ENCODE results near the gene HIP1R.

Gene HIP1R

DNA sequence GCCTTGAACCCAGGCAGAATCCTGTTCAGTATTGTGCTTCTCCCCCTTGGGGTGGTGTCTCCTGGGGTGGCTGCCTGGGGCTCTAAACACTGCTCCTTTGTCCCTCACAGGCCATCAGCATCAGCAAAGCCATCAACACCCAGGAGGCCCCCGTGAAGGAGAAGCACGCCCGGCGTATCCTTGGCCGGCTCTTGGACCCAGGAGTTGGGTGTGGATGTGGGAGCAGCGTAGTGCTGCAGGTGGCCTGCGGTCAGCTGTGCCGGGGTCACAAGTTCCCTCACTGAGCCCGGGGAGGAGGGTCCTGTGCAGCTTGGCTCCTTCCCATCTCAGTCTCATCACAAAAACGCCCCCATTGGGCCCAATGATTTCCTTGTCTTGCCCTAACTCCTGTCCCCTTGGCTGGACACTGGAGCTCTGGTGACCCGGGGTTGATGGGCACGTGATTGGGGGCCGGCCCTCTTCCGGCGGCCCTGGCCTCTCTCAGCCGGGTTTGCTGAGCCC, 12.7 kb downstream of the HIP1R start:
- DNase-seq (ENCODE audit: low read depth in 2 of 2), result no peak

DNA sequence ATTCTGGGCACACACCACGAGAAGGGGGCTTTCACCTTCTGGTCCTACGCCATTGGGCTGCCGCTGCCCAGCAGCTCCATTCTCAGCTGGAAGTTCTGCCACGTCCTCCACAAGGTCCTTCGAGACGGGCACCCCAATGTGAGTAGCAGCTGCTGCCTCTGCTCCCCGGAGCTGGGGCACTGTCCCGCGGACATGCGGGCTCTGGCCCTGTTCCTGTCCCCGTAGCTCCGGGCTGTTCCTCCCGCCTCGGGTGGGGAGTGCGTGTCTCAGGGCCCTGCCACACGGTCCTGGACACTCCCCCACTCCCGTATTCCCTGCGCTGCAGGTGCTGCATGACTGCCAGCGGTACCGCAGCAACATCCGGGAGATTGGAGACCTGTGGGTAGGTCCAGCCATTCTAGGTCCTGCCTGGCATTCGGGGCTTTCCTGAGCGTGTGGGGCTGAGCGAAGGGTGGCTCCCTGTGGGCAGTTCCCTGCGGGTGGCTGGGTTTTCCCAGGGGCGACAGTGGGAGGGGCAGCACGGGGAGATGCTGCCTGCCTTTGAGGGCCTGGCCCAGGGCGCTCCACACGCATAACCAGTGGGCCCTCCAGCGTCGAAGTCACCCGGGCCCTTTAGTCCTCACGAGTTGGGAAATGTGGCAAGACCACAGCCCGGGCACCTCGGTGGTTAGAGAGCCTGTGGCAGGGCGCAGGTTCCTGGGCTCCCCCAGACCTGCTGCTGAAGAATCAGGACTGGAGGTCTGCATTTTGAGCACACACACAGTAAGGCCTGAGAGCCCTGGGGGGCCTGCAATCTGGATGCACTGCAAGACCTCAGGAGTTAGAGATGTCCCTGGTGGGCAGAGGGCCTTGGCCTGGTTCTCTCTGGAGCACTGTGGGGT, 13.5 kb downstream of the HIP1R start:
- DNase-seq (ENCODE audit: low read depth in 2 of 2), result no peak

DNA sequence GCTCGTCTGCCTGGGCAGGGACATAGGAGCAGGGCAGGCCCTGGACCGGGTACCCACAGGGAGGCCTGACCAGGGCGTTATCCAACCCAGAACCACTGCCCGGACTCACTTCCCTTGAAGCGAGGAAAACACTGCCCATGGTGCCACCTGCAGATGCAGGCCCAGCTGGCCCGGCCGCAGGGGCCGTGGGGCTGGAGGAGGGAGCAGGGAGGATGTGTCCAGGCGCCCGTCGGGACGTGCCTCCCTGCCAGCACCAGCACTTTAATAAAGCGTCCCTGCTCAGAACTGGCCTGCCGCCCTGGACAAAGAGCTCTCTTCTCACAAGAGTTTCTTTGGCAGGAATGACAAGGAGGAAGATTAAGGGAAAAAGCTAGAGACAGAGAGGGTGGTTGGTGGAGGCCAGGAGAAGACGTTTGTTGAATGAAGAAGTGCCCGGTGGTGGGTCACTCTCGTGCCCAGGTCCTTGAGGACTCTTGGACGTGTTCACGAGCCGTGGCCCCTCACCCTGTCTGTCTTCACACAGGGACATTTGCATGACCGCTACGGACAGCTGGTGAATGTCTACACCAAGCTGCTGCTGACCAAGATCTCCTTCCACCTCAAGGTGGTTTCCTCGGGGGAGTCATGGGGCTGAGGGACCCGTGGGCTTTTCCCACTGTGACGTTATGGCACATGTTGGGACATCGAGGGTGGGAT, 14.2 kb downstream of the HIP1R start:
- DNase-seq (ENCODE audit: low read depth in 2 of 2), result no peak

DNA sequence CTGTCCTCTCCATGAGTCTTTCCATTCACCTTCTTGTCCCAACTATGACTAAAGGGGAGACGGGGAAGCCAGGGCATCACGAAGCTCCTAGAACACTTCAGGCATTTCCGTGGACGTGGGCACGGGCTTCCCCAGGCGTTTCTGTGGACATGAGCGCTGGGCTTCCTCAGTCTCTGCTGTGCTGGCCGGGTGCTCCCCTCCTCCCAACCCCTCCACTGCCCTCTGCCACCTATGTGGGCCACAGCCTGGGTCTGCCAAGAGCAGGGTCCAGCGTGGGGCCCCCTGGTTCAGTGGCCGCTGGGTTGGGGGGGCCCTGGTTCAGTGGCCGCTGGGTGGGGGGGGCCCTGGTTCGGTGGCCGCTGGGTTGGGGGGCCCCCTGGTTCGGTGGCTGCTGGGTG, 14.8 kb downstream of the HIP1R start:
- DNase-seq (ENCODE audit: low read depth in 2 of 2), result no peak

DNA sequence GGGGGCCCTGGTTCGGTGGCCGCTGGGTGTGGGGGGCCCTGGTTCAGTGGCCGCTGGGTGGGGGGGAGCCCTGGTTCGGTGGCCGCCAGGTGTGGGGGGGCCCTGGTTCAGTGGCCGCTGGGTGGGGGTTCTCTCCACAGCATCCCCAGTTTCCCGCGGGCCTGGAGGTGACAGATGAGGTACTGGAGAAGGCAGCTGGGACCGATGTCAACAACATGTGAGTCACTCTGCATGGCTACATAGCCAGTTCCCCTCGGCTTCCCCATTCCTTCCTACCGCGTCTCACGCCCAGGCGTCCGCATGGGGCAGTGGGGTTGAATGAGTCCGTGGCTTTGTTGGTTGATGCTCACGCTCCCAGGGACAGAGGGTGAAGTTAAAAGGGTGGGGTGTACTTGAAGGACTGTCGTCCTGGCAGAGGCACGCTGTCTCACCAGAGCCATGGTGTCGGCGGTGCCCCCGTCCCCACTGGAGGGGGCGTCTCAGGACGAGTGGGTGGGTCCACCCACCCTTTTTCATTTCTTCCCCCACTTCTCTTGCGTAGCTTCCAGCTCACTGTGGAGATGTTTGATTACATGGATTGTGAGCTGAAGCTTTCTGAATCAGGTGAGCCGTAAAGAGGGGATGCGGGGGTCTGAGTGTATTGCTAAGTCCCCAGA, 15.6 kb downstream of the HIP1R start:
- DNase-seq (ENCODE audit: low read depth in 2 of 2), result no peak

DNA sequence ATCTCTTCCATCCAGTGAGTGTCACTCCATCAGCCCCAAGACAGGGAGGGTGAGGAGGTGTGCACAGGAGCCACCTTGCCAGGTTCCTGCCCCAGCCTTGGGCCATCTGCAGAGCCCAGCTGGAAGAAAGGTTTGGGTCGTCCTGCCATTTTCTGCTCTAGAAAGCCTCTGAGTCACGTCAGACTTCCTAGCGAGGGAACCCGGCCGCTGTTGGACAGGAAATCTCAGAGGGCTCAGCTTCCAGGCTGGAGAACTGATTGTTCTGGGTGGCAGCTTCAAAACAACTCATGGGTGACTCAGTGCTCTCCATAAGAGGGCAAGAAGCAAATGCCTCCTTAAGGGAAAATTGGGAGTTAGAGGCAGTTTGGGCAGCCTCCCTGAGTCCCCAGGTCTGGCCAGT, 16.6 kb downstream of the HIP1R start:
- no peak for DNase-seq (ENCODE audit: low read depth in 2 of 2)

DNA sequence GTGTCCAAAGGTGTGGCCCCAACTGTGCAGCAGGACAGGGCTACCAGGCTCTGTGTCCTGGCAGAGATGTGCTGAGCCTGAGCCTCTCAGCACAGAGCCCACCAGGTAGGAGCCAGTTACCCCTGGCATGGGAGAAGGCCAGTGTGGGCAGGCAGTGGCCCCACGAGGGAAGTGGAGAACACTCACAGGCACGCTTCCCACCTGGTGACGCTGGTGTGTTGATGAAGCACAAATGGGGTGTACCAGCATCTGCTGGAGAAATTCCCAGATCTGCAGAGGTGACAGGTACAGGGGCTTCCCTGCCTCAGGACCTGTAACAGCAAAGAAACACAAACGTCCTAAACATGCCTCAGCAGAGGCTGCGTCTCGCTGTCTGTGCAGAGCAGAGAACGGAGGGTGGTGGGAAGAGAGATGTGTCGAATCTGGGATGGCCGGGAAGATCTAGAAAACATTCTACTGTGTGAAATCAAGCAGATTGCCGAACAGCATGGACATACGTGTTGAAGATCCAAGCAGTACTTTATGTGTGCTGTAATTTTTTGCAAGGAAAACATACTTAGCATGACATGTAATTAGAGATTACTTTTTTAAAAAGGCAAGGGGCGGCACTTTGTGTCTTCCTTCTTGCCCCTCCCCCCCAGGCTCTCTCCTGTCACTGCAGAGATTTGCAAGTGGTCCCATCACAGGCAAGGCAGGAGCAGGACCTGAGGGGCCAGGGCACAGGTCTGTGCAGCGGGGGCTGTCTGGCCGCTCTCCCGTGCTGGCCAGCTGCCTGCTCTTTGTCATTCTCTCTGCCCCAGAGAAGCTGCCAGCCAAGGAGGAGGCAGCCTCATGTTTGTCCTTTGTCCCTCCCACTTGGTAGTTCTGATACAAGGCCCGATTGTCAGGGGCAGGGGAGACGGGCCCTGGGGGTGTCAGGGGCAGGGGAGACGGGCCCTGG, 17.3 kb downstream of the HIP1R start:
- DNase-seq (ENCODE audit: low read depth in 2 of 2), result no peak

DNA sequence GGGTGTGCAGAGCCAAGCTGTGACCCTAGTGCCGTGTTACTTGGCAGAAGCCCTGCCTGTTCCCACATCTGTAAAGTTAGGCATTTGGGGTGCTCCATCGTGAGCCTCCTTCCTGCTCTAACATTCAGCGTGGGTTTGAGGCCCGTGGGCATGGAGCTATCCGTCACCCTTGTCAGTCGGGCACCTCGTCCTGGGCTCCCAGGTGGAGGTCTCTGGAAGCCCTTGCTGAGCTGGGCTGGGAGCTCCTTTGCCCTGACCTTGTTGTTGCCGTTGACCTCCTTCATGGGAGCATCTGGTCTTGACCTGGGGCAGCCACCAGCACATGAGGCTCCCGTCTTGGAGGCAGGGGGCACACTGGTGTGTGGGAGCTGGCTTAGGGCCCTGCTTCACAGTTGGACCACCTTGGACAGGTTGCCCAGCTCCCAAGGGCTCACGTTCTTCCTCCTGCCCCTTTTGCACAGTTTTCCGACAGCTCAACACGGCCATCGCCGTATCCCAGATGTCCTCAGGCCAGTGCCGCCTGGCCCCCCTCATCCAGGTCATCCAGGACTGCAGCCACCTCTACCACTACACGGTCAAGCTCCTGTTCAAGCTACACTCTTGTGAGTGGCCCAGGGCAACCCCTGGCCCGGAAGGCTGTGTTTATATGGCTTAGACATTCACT, 18.5 kb downstream of the HIP1R start:
- DNase-seq (ENCODE audit: low read depth in 2 of 2), result no peak

DNA sequence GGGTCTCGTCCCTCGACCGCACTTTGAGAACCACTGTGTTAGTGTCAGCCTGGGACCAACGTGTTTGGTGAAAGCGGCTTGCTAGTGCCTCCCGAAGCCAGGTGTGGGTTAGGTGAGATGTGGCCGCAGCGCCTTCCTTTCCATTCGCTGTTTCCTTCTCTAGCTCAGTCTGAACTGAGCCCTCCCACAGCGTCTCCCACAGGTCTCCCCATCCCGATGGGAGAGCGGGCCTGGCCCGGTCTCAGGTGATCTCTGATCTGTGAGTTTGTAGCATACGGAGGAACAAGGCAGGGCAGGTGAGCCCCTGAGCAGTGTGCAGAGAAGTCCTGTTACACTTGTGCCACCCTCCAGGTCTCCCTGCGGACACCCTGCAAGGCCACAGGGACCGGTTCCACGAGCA, 19.3 kb downstream of the HIP1R start:
- no peak for DNase-seq (ENCODE audit: low read depth in 2 of 2)

DNA sequence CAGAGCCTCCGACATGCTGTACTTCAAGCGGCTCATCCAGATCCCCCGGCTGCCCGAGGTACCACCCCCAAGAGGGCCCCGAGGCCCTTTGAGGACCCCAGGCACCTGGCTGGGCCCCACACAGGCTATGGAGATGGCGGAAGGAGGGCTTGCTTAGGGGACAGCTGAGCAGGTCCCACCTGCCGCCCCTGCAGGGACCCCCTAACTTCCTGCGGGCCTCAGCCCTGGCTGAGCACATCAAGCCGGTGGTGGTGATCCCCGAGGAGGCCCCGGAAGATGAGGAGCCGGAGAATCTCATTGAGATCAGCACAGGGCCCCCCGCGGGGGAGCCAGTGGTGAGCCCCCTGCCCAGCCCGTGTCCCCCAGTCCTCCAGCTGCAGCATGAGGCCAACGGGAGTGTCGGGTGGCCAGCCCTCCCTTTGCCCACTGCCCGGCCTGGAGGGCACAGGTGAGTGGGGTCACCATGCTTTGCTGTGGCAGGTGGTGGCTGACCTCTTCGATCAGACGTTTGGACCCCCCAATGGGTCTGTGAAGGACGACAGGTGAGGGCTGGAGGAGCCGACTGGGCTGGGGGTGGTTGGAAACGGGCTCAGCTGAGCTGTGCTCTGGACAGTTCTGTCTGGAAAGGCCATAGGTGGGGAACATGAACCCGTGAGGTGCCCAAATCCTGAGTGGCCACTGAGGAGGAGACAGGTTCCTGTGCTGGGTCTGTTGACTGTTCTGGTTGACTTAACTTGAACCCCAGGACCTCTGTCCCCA, 20.0 kb downstream of the HIP1R start:
- no peak for DNase-seq (ENCODE audit: low read depth in 2 of 2)

DNA sequence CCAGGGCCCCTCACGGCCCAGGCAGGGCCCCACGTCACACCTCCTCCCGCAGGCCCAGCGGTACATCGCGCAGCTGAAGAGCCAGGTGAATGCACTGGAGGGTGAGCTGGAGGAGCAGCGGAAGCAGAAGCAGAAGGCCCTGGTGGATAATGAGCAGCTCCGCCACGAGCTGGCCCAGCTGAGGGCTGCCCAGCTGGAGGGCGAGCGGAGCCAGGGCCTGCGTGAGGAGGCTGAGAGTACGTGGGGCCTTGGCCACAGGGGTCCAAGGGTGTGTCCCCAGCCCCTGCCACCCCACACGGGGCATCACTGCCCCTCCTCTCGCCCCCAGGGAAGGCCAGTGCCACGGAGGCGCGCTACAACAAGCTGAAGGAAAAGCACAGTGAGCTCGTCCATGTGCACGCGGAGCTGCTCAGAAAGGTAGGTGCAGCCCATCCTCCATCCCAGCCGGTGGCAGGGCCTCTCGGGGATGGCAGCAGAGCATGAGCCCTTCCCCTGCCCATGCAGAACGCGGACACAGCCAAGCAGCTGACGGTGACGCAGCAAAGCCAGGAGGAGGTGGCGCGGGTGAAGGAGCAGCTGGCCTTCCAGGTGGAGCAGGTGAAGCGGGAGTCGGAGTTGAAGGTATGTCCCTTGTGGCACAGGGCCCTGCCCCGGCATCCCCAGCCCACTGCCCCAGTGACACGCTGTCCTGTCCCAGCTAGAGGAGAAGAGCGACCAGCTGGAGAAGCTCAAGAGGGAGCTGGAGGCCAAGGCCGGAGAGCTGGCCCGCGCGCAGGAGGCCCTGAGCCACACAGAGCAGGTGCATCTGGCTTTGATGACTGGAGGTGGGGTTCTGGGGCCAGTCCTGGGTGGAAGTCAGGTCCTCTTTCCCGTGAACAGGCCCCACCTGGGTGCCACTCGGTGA, 20.9 kb downstream of the HIP1R start:
- DNase-seq (ENCODE audit: low read depth in 2 of 2), result no peak

DNA sequence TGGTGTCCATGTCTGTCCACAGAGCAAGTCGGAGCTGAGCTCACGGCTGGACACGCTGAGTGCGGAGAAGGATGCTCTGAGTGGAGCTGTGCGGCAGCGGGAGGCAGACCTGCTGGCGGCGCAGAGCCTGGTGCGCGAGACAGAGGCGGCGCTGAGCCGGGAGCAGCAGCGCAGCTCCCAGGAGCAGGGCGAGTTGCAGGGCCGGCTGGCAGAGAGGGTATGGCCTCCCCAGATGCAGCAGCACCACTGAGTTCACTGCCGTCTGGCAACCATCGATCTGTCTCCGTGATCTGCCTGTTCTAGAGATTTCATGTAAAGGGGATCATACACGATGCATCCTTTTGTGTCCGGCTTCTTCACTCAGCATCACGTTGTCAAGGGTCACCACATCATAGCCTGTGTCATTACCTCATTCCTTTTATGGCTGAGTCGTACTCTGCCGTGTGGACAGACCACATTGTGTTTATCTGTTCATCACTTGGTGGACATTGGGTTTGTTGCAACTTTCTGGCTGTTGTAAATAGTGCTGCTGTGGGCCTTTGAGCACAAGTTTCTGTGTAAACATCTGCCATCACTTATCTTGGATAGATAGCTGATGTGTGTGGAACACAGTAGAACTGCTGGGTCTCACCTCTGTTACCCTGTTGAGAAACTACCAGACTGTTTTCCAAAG, 21.9 kb downstream of the HIP1R start:
- no peak for DNase-seq (ENCODE audit: low read depth in 2 of 2)

DNA sequence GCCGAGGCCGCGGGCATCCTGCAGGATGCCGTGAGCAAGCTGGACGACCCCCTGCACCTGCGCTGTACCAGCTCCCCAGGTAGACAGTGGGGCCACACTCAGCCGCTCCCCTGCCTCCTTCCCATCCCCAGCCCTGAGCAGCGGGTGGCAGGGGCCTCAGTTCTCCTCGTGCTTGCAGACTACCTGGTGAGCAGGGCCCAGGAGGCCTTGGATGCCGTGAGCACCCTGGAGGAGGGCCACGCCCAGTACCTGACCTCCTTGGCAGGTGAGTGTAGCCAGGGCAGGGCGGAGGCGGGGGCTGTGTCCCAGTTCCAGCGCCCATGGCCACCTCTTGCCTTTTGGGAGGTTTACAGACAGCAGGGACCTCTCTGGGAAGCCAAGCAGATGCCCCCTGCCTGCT, 22.9 kb downstream of the HIP1R start:
- DNase-seq (ENCODE audit: low read depth in 2 of 2), result no peak

DNA sequence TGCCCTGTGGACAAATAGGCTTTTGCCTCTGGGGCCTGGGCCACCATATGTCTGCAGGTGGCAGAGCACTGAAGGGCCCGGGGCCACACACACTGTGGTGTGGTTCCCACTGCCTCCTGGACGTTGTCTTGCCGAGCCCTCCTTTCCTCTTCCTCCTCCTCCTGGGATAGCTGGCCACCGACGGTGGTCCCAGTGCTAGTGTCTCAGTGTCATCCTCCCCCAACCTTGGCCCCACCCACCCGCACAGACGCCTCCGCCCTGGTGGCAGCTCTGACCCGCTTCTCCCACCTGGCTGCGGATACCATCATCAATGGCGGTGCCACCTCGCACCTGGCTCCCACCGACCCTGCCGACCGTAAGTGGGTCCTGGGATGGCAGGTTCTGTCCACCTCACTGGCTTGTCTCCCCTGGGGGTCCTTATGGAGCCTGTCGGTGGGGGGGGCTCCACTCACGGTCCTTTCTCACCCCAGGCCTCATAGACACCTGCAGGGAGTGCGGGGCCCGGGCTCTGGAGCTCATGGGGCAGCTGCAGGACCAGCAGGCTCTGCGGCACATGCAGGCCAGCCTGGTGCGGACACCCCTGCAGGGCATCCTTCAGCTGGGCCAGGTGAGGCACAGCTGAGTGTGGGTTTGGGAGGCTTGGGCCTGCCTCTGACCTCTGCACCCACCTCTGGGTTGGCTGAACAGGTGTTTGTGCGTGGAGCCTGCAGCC, 23.5 kb downstream of the HIP1R start:
- DNase-seq (ENCODE audit: low read depth in 2 of 2), result no peak

DNA sequence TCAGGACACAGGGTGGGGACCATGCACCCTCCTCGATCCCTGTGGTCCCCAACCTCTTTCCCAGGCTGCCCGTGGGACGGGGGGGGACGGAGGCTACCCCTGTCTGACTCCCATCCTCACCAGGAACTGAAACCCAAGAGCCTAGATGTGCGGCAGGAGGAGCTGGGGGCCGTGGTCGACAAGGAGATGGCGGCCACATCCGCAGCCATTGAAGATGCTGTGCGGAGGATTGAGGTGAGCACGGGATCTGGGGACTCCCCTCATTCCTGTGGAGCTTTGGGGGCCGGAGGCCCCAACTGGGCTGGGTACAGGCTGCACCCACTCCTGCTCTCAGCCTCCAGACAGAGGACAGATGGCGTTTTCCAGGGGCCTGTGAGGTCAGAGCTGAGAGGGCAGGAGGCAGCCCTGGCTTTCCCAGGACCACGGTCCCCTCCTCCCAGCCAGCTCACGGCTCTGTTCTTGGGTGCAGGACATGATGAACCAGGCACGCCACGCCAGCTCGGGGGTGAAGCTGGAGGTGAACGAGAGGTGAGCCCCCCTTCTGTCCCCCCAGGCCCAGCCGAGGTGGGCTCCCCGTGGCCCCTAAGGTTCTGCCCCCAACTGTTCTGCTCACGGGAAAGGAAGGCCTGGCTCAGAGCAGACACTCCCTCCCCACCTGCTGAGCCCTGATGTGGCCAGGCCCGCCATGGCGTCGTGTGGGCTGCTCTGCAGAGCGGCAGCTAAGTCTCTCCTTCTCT, 24.2 kb downstream of the HIP1R start:
- DNase-seq (ENCODE audit: low read depth in 2 of 2), result no peak

DNA sequence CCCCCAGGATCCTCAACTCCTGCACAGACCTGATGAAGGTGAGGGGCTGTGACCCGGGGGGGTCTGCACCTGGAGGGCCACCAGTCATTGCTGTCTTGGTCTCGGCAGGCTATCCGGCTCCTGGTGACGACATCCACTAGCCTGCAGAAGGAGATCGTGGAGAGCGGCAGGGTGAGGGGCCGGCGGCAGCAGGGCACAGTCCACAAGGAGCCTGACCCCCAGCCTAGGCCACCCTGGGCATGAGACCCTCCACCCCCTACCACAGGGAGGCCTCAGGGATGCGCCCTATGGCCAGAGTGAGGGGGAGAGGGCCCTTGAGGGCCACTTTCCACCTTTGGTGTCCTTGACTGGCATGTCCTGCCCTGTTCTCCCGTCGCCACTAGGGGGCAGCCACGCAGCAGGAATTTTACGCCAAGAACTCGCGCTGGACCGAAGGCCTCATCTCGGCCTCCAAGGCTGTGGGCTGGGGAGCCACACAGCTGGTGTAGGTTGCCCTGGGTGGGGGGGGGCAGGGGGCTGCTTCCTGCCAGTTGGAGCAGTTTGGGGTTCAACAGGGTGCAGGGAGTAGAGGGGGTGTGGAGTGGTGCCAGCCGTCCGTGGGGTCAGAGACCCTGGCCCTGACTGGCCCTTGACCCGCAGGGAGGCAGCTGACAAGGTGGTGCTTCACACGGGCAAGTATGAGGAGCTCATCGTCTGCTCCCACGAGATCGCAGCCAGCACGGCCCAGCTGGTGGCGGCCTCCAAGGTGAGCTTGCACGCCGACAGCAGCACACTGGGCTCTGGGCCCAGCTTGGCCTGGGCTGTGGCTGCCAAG, 25.0 kb downstream of the HIP1R start:
- DNase-seq (ENCODE audit: low read depth in 2 of 2), result peak; percentile 67 to 80
